Osteoblast (primary cell): Measurements from ENCODE around the gene GMCL2. TPM values are rescaled to one million over a fixed set of nuclear protein-coding genes. Genes with fewer than 3 reads are reported as not detected.

Experiments
- DNase-seq: peaks from one replicate; pipeline ENCODE4 v3.0.0; 2011; ENCODE audit warnings: low spot score, mixed read lengths; ENCODE audit not compliant: insufficient read length; ENCODE audit errors: missing footprints
- H2AFZ ChIP-seq: 2 replicates; pipeline ENCODE4 v1.6.0; 2011; ENCODE audit warnings: mild to moderate bottlenecking, low read length
- H3K27ac ChIP-seq: 2 replicates; pipeline ENCODE4 v1.5.1; 2011; ENCODE audit warnings: mild to moderate bottlenecking, low read depth, low read length, moderate library complexity
- H3K27me3 ChIP-seq: 2 replicates; pipeline ENCODE4 v1.6.0; 2012; ENCODE audit warnings: mild to moderate bottlenecking, control low read depth, inconsistent platforms, low read length, moderate library complexity; ENCODE audit not compliant: insufficient read depth
- H3K36me3 ChIP-seq: 2 replicates; pipeline ENCODE4 v1.5.1; 2011; ENCODE audit warnings: mild to moderate bottlenecking, low read length, control low read depth, moderate library complexity; ENCODE audit not compliant: insufficient read depth
- H3K4me1 ChIP-seq: 2 replicates; pipeline ENCODE4 v1.5.1; 2011; ENCODE audit warnings: mild to moderate bottlenecking, low read length, control low read depth, moderate library complexity; ENCODE audit not compliant: insufficient read depth
- H3K4me2 ChIP-seq: 2 replicates; pipeline ENCODE4 v1.6.0; 2011; ENCODE audit warnings: mild to moderate bottlenecking, low read length; ENCODE audit not compliant: insufficient read depth
- H3K4me3 ChIP-seq: fragments of 200-600 bp; sonication (generic); 3 replicates; pipeline ENCODE4 v1.5.1; 2012; ENCODE audit warnings: mild to moderate bottlenecking, low read length, inconsistent platforms; ENCODE audit not compliant: insufficient read depth
- H3K79me2 ChIP-seq: 2 replicates; pipeline ENCODE4 v1.6.0; 2012; ENCODE audit warnings: mild to moderate bottlenecking, low read length, control low read depth, inconsistent platforms; ENCODE audit not compliant: insufficient read depth
- H3K9me3 ChIP-seq: 2 replicates; pipeline ENCODE4 v1.5.1; 2011; ENCODE audit warnings: low read depth, low read length, control low read depth
- H4K20me1 ChIP-seq: 2 replicates; pipeline ENCODE4 v1.6.0; 2012; ENCODE audit warnings: mild to moderate bottlenecking, low read length, control low read depth; ENCODE audit not compliant: insufficient read depth
- total RNA-seq: library from RNA; depleted of rRNA; stranded (reverse); fragments of >200 nt; gene quantifications from 2 replicates; pipeline ENCODE4 v1.2.3, GENCODE V29; 2012
- TF ChIP-seq, protein P1 (sequence below): IDR thresholded peaks from 2 replicates; pipeline ENCODE4 v1.5.1; 2011; ENCODE audit warnings: mild to moderate bottlenecking, low read depth, low read length, moderate library complexity; ENCODE audit errors: extremely low read depth

Gene GMCL2, protein sequence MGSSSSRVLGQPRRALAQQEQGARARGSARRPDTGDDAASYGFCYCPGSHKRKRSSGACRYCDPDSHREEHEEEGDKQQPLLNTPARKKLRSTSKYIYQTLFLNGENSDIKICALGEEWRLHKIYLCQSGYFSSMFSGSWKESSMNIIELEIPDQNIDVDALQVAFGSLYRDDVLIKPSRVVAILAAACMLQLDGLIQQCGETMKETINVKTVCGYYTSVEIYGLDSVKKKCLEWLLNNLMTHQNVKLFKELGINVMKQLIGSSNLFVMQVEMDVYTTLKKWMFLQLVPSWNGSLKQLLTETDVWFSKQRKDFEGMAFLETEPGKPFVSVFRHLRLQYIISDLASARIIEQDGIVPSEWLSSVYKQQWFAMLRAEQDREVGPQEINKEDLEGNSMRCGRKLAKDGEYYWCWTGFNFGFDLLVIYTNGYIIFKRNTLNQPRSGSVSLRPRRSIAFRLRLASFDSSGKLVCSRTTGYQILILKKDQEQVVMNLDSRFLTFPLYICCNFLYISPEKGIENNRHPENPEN
- total RNA-seq: not detected in 2 replicates

DNA sequence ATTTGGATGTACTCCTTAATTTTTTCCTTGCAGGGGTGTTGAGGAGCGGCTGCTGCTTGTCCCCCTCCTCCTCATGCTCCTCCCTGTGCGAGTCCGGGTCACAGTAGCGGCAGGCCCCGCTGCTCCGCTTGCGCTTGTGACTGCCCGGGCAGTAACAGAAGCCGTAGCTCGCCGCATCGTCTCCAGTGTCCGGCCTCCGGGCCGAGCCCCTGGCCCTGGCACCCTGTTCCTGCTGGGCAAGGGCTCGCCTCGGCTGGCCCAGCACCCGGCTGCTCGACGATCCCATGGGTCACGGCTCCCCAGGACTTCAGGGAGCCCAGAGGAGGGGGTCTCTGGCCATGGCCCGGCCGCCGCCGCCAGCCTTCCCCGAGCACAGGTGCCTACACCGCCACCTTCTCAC is at the start of gene GMCL2:
Gene GMCL2 (minus strand): TSS at position 358 of the 400 bp plus-strand sequence. CDS start 72 bp downstream, at position 286.
- TF ChIP-seq, protein P1, sequence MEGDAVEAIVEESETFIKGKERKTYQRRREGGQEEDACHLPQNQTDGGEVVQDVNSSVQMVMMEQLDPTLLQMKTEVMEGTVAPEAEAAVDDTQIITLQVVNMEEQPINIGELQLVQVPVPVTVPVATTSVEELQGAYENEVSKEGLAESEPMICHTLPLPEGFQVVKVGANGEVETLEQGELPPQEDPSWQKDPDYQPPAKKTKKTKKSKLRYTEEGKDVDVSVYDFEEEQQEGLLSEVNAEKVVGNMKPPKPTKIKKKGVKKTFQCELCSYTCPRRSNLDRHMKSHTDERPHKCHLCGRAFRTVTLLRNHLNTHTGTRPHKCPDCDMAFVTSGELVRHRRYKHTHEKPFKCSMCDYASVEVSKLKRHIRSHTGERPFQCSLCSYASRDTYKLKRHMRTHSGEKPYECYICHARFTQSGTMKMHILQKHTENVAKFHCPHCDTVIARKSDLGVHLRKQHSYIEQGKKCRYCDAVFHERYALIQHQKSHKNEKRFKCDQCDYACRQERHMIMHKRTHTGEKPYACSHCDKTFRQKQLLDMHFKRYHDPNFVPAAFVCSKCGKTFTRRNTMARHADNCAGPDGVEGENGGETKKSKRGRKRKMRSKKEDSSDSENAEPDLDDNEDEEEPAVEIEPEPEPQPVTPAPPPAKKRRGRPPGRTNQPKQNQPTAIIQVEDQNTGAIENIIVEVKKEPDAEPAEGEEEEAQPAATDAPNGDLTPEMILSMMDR: no peak
- Histone ChIP-seq H2AFZ (no peak within 1 kb of the TSS), H3K36me3 (no peaks in the 10 kb centered on the region), H3K4me1 (no peaks in the 10 kb centered on the region), H4K20me1 (no peaks in the 10 kb centered on the region), H3K9me3 (no peaks in the 10 kb centered on the region), H3K4me2 (no peak within 1 kb of the TSS), H3K79me2 (no peaks in the 10 kb centered on the region), H3K4me3 (no peak within 1 kb of the TSS), H3K27me3 (no peaks in the 10 kb centered on the region), H3K27ac (no peak within 1 kb of the TSS)
- no peak for DNase-seq

DNA sequence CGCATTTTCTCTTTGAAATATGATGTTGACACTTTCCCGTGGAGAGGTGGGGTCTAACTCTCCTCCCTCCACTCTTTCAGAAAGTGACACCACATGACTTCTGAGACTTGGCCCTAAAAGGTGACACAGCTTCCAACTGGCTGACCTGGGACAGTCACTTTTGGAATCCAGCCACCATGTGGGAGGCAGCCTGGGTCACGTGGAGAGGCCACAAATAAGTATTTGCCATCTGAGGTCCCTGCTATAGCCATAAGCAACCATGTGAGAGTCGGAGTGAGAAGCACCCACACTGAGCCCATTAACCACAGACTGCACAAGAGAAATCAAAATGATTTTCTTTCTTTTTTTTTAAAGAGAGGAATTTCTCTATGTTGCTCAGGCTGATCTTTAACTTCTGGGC is 49.5 kb upstream of the GMCL2 start:
- Histone ChIP-seq H3K4me1 (peaks cover 11% of the 10 kb centered on the region), H4K20me1 (no peaks in the 10 kb centered on the region), H3K4me3 (no peak overlapping the region), H3K27me3 (no peaks in the 10 kb centered on the region), H3K9me3 (no peaks in the 10 kb centered on the region), H3K4me2 (no peak overlapping the region), H2AFZ (no peak overlapping the region), H3K79me2 (peaks cover 4% of the 10 kb centered on the region), H3K36me3 (no peaks in the 10 kb centered on the region), H3K27ac (no peak overlapping the region)
- TF ChIP-seq, protein P1: no peak
- DNase-seq: peak; percentile 1

DNA sequence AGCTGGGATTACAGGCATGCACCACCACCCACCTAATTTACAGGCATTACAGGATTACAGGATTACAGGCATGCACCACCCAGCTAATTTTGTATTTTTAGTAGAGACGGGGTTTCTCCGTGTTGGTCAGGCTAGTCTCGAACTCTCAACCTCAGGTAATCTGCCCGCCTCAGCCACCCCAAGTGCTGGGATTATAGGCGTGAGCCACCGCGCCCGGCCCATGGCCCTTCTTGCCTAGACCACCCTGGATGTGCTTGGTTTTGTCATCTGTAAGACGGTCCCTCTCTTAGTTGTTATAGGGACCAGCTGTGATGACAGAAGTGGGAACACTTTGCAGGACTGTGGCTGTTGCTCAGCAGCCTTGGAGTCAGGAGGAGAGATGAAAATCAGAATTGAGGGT is 49.0 kb upstream of the GMCL2 start:
- no peak overlapping the region for H3K27ac ChIP-seq
- no peak for DNase-seq
- H3K4me2 ChIP-seq: no peak overlapping the region
- no peaks in the 10 kb centered on the region for H4K20me1 ChIP-seq
- H3K4me1 ChIP-seq: peaks cover 16% of the 10 kb centered on the region
- H3K79me2 ChIP-seq: peaks cover 10% of the 10 kb centered on the region
- H3K9me3 ChIP-seq: no peaks in the 10 kb centered on the region
- H3K27me3 ChIP-seq: no peaks in the 10 kb centered on the region
- no peak overlapping the region for H3K4me3 ChIP-seq
- no peak overlapping the region for H2AFZ ChIP-seq
- H3K36me3 ChIP-seq: no peaks in the 10 kb centered on the region
- TF ChIP-seq, protein P1: no peak

DNA sequence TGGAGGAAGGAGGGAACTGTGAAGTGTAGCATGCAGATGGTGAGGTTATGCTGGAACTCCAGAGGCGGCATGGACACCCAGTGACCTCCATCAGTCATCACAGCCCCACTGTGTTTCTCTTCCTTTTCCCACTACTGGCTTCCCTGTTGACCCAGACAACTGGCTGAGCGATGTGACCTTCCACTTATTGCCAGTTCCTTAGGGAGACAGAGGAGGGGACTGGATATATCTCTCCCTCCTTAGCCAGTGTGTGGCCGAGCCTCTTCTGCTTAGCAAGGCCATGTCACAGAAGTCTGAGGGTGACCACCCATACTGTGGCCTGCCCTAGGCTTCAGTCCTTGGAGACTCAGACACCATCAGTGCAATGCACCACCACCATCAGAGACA is 48.4 kb upstream of the GMCL2 start:
- Histone ChIP-seq H4K20me1 (peaks cover 1% of the 10 kb centered on the region), H3K79me2 (peaks cover 15% of the 10 kb centered on the region), H3K27ac (no peak overlapping the region), H3K4me1 (peaks cover 22% of the 10 kb centered on the region), H3K9me3 (no peaks in the 10 kb centered on the region), H3K27me3 (no peaks in the 10 kb centered on the region), H3K36me3 (no peaks in the 10 kb centered on the region), H3K4me2 (no peak overlapping the region), H3K4me3 (no peak overlapping the region), H2AFZ (no peak overlapping the region)
- no peak for DNase-seq
- TF ChIP-seq, protein P1: no peak
